MG63 (cell line): ENCODE data around the gene DTX1. TPM values are rescaled to one million over a fixed set of nuclear protein-coding genes. Genes with fewer than 3 reads are reported as not detected.
"Not testable (repeated sequence)": the region's sequence is repeated elsewhere in the genome, so short reads cannot be mapped to it uniquely, and the experiment has no call there.

Experiments used
- DNase-seq: peaks from one replicate; pipeline ENCODE4 v3.0.0-alpha.2; 2020
- H3K27me3 ChIP-seq: fragments of 250-450 bp; sonication (Bioruptor Pico); 2 replicates; pipeline ENCODE4 v1.5.1; 2020; ENCODE audit warnings: mild to moderate bottlenecking, moderate library complexity
- H3K36me3 ChIP-seq: fragments of 250-450 bp; sonication (Bioruptor Pico); 2 replicates; pipeline ENCODE4 v1.5.1; 2020; ENCODE audit warnings: mild to moderate bottlenecking, moderate library complexity
- H3K4me3 ChIP-seq: fragments of 250-450 bp; sonication (Bioruptor Pico); 2 replicates; pipeline ENCODE4 v1.5.1; 2020; ENCODE audit warnings: mild to moderate bottlenecking, moderate library complexity
- H3K9me3 ChIP-seq: fragments of 250-450 bp; sonication (Bioruptor Pico); 2 replicates; pipeline ENCODE4 v1.5.1; 2020; ENCODE audit warnings: mild to moderate bottlenecking, moderate library complexity
- total RNA-seq: library from RNA; depleted of rRNA; stranded (reverse); fragments of >200 nt; shearing (Covaris generic); gene quantifications from 2 replicates; pipeline ENCODE4 v1.2.3, GENCODE V29; 2014; ENCODE audit warnings: low replicate concordance

The DTX1 gene
- total RNA-seq, 1 experiment from 2014 or later = not detected

DNA sequence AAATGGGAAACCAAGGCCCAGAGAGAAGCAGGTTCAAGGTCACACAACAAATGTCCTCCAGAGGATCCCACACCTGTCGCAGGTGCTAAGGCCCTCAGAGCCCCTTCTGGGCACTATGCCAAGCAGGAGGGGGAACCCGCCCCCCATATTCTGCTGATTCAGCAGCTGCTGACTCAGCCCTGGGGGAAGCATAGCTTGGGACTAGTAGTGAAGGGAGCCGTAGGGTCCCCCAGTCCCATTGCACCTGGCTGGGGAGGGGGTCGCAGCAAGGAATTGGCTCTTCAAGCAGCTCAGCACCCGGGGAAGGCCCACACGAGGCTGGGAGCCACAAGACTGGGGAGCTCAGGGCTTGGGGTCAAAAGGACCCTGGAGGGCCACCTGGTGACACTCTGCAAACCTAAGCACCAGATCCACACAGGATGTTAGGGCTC is 78.0 kb downstream of the DTX1 start:
- Histone ChIP-seq H3K36me3 (no peaks in the 10 kb centered on the region), H3K4me3 (no peak overlapping the region), H3K27me3 (no peaks in the 10 kb centered on the region), H3K9me3 (no peaks in the 10 kb centered on the region)
- no peak for DNase-seq

DNA sequence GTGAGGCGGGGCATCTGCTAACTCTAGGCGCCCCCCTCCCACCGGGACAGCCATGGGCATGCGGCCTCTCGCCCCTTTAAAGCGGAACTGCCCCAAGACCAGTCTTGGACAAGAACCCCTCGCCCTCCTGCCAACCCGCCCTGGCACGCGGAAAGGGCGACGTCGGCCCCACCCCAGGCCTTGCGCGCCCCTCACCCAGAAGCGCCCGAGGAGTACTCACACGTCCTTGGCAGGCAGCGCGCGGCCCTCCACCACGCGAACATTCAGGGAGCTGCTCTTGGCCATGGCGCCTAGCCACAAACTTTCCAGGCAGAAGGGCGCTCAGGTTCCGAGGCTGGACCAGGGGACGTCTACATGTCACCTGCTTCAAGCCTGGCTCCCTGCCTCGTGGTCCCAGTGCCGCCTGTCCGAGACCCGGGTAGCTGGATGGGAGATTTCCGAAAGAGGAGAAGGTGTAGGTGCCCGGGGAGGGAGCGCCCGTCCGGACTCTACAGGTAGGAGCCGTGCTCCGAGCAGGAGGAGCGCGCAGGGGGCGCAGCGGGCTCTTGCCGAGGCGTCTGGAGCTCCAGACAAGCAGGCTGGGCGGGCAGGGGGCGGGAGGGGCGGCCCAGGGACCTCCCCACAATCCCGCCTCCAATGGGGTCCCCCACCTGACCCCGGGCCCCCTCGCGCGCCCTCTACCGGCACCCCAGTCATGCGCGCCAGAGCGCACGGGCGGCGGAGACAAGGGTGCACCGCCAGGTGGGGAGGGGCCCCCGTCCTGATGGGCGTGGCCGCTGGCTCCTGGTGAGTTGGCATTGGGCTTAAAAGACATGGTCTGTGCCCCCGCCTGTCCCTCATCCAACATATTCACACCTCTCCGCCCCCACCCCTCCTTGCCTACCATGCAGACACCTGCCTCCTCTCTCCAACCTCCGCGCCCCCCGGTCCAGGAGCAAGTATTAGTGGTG is 78.9 kb downstream of the DTX1 start, which contains the start of gene RASAL1:
TSS of gene RASAL1 (minus strand) at position 584 of the 950 bp plus-strand sequence. CDS start at position 285, 299 bp downstream.
- H3K4me3 ChIP-seq = no peak within 1 kb of the TSS
- H3K9me3 ChIP-seq = no peaks in the 10 kb centered on the region
- H3K27me3 ChIP-seq = no peaks in the 10 kb centered on the region
- no peaks in the 10 kb centered on the region for H3K36me3 ChIP-seq
- no peak for DNase-seq

DNA sequence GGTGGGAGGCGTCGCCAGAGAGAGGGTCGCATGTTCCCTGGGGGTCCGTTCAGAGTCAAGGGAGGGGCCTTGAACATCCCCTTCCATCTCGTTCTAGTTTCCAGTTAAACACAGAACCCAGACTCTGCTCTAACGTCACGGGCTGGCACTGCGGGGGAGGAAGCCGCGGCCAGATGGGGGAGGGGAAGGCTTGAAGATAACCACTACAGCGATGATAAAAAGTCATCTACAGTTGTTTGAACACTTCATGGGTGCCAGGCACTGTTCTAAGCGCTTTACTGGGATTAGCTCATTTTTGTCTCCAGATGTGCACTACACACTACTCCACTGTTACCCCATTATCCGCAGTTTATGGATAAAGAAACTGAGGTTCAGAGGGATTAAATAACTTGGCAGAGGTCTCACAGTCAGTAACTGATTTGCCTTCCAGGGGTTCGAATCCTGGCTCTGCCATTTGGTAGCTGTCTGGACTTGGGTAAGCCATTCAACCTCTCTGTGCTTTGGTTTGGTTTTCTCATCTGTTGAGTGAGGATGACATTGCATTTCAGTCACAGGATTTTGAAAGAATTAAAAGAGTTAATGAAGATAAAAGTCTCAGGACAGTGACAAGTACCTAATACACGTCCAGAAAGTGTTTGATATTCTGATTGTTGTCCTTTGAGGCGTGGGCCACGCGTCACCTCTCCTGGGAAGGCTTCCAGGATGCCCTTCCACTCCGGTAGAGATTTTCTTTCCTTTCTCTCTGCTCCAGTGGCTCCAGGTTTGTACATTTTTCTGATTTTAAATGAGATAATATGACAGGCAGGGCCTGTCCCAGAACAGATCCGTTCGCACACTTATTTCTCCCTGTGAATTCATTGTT is 79.8 kb downstream of the DTX1 start:
- Histone ChIP-seq H3K9me3 (no peaks in the 10 kb centered on the region), H3K36me3 (no peaks in the 10 kb centered on the region), H3K27me3 (no peaks in the 10 kb centered on the region), H3K4me3 (no peak overlapping the region)
- no peak for DNase-seq

DNA sequence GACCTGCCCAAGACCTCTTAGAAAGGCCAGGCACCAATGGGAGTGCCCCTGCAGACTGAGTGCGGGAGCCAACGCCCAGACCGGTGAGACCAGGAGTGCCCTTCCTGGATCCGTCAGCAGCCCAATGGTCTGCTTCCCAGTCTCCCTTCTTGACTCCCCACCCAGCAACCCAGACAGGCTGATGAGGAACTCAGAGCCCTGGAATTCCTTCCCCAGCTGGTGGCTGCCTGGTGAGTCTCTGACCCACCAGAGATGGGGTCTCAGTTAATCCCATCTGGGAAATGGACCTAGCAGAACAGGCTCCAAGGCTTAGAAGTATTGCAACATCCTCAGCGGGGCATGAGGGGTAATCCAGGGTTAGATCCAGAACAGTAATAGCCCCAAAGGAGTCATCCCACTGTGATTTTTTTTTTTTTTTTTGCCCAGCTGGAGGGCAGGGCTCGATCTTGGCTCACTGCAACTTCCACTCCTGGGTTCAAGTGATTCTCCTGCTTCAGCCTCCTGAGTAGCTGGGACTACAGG is 80.5 kb downstream of the DTX1 start:
- no peaks in the 10 kb centered on the region for H3K36me3 ChIP-seq
- no peak overlapping the region for H3K4me3 ChIP-seq
- H3K27me3 ChIP-seq = no peaks in the 10 kb centered on the region
- H3K9me3 ChIP-seq = no peaks in the 10 kb centered on the region
- no peak for DNase-seq

DNA sequence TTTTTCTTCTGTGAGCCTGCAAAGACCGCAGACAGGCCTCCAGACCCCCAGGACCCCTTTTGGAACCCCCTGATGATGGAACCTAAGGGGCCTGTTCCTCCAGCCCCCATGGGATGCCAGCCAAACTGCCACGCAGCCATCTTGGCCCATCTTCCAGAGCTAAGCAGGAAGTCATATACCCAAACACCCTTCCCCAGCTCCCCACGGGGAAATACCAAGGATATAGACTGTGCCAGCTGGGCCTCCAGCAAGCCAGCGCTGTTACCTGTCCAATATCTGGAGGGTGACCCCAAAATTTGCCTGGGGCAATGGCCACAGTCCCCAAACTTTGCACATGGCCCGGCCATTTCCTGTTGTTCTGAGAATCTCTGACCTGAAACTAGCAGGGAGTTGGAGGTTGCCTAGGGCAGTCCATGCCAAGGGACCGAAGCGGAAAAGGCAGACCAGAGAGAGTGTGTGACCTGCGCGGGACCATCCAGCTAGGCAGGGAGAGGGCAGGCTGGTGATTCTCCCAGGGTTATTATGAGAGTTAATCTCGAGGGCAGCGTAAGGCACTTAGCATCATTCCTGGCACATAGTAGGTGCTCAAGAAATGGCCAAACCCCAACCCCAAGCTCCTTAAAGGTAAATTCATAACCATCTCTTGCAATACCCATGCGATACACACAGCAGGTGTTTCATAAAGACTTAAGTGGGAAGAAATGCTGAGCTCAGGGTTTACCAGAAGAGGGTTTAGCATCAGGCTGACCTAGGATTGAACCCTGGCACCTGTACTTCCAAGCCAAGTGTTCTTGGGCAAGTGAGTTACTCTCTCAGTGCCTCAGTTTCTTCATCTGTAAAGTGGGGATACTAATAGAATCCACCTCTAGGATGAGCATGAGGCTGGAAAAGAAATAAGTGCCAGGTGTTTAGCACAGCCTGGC is 81.6 kb downstream of the DTX1 start:
- no peaks in the 10 kb centered on the region for H3K9me3 ChIP-seq
- DNase-seq = no peak
- no peaks in the 10 kb centered on the region for H3K27me3 ChIP-seq
- no peak overlapping the region for H3K4me3 ChIP-seq
- H3K36me3 ChIP-seq = no peaks in the 10 kb centered on the region

DNA sequence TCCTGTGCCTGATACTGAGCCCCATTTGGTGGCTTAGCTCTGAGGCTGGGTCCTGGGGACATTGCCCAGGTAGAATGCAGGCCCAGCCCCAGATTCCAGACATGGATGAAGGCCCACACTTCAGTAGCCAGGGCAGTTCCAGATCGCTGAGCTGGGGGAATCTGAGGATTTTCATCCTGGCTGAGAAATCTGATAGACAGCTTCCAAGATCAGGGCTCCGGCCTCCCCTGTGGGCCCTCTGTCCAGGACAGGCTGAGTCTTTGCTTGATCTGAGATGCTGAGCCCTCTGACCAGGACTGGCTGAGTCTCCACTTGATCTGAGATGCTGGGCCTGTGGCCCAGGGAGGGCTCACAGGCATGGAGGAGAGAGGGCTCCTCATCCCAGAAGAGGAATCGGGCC is 82.3 kb downstream of the DTX1 start:
- no peaks in the 10 kb centered on the region for H3K9me3 ChIP-seq
- no peaks in the 10 kb centered on the region for H3K36me3 ChIP-seq
- no peak for DNase-seq
- H3K4me3 ChIP-seq = no peak overlapping the region
- no peaks in the 10 kb centered on the region for H3K27me3 ChIP-seq

DNA sequence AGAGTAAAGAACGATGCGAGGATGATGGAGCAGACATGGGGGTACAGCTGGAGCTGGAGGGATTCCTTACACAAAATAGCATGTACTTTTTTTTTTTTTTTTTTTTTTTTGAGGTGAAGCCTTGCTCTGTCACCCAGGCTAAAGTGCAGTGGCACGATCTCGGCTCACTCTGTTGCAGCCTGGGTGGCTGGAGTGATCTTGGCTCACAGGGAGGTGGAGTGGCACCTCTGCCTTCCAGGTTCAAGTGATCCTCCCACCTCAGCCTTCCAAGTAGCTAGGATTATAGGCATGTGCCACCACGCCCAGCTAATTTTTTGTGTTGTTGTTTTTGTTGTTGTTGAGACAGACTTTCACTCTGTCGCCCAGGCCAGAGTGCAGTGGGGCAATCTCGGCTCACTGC is 84.2 kb downstream of the DTX1 start:
- DNase-seq = no peak
- no peak overlapping the region for H3K4me3 ChIP-seq
- H3K27me3 ChIP-seq = no peaks in the 10 kb centered on the region
- no peaks in the 10 kb centered on the region for H3K36me3 ChIP-seq
- H3K9me3 ChIP-seq = no peaks in the 10 kb centered on the region

DNA sequence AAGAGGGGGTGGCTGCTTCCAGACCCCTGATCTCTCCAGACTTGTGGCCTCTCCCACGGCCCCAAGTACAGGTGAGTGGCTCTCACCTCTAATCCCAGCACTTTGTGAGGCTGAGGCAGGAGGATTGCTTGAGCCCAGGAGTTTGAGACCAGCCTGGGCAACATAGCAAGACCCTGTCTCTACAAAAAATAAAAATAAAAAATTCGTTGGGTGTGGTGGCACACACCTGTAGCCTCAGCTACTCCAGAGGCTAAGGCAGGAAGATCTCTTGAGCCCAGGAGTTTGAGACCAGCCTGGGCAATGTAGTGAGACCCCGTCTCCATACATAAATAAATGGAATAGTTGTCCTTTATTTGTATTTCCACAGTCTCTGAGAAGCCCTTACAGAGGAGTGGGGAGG is 85.2 kb downstream of the DTX1 start:
- not testable (repeated sequence) for H3K4me3 ChIP-seq, H3K9me3 ChIP-seq, DNase-seq, H3K36me3 ChIP-seq, H3K27me3 ChIP-seq

DNA sequence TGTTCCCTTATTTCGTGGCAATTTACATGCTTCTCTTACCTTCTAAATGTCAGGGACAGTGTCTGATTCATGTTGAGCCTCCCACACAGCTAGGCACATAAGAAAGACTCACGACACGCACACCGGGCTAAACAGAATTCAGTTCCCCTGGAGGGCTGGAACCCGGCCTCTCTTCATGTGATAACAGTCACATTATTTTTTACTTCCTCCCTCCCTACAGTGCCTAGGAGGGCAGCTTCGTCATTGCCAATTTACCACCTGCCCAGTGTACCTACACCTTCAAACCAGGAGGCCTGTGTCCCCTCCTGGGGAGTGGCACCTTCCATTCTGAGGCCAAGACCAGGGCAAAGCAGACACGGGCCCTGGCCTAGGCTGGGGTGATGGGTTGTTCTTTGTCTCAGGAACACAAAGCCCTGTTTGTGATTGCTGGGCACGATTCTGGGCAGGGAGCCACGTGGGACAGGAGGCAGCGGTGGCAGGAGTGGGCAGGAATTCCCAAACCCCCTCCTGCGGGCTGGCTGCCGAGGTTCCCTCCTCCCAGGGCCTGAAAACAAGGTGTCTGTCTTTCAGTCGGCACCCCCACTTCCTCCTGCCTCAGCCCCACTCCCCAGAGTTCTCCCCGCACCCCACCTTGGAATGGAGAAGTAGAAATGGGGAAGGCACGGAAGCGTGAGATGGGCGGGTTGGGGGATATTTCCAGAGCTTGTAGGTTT is 85.8 kb downstream of the DTX1 start:
- no peaks in the 10 kb centered on the region for H3K27me3 ChIP-seq
- H3K36me3 ChIP-seq = no peaks in the 10 kb centered on the region
- DNase-seq = no peak
- no peak overlapping the region for H3K4me3 ChIP-seq
- no peaks in the 10 kb centered on the region for H3K9me3 ChIP-seq

DNA sequence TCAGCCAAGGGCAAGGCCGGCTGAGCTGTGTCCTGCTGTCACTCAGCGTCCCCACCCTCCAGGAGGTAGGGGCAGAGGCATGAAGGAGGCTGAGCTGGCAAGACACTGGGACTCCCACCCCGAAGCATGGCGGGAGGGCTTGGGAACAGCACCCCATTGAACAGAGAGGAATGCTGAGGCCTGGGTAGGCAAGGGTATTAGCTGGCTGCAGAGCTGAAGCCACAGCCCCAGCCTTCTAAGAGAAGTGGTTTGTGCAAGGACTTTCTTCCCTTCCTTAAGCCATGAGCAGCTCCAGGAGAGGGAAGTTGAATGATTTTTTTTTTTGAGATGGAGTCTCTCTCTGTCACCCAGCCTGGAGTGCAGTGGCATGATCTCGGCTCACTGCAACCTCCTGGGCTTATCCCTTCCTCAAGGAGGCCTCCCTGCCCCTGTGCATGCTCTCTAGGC is 86.4 kb downstream of the DTX1 start:
- Histone ChIP-seq H3K4me3 (no peak overlapping the region), H3K9me3 (no peaks in the 10 kb centered on the region), H3K27me3 (no peaks in the 10 kb centered on the region), H3K36me3 (no peaks in the 10 kb centered on the region)
- no peak for DNase-seq

DNA sequence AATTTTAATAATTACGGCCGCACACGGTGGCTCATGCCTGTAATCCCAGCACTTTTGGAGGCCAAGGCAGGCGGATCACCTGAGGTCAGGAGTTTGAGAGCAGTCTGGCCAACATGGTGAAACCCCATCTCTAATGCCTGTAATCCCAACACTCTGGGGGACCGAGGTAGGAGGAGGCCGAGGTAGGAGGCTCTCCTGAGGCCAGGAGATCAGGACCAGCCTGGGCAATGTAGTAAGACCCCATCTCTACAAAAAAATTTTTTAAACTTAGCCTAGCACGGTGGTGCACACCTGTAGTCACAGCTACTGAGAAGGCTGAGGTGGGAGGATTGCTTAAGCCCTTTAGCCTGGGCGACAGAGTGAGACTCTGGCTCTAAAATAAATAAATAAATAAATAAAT is 87.4 kb downstream of the DTX1 start:
- H3K36me3 ChIP-seq = no peaks in the 10 kb centered on the region
- no peaks in the 10 kb centered on the region for H3K27me3 ChIP-seq
- no peak overlapping the region for H3K4me3 ChIP-seq
- H3K9me3 ChIP-seq = no peaks in the 10 kb centered on the region
- no peak for DNase-seq

DNA sequence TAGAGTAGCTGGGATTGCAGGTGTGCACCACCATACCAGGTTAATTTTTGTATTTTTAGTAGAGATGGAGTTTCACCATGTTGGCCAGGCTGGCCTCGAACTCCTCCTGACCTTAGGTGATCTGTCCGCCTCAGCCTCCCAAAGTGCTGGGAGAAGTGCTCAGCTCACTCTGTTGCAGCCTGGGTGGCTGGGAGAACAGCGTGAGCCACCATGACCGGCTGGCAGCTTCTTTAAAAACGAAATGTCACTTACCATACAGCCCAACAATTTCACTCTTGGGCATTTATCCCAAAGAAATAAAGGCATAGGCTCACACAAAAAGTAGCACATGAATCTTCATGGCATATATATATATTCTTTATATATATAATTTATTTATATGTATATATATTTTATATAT is 88.3 kb downstream of the DTX1 start:
- Histone ChIP-seq H3K27me3 (no peaks in the 10 kb centered on the region), H3K4me3 (no peak overlapping the region), H3K36me3 (no peaks in the 10 kb centered on the region), H3K9me3 (no peaks in the 10 kb centered on the region)
- no peak for DNase-seq

DNA sequence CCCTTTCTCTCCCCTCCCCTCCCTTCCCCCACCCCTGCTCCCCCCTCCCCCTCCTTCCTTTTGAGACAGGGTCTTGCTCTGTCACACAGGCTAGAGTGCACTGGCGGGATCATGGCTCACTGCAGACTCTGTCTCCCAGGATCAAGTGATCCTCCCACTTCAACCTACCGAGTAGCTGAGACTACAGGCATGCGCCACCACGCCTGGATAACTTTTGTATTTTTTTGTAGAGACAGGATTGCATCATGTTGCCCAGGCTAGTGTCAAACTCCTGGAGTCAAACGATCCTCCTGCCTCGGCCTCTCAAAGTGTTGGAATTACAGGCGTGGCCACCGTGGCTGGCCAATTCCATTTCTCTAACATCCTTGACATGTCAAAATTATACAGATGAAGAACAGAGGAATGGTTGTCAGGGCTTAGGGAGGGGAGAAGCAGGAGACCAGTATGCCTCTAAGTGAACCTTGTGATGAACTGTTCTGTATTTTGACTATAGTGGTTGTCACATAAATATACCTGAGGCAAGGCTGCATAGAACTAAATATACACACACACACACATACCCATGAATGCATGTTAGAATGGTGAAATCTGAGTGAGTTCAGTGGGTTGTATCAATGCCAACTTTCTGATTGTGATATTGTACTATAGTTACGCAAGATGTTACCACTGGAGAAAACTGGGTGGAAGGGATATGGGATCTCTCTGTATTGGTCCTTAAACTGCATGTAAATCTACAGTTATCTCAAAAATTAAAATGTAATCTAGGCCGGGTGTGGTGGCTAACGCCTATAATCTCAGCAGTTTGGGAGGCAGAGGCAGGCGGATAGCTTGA is 89.4 kb downstream of the DTX1 start:
- H3K27me3 ChIP-seq = no peaks in the 10 kb centered on the region
- no peak for DNase-seq
- H3K9me3 ChIP-seq = no peaks in the 10 kb centered on the region
- H3K36me3 ChIP-seq = no peaks in the 10 kb centered on the region
- no peak overlapping the region for H3K4me3 ChIP-seq

DNA sequence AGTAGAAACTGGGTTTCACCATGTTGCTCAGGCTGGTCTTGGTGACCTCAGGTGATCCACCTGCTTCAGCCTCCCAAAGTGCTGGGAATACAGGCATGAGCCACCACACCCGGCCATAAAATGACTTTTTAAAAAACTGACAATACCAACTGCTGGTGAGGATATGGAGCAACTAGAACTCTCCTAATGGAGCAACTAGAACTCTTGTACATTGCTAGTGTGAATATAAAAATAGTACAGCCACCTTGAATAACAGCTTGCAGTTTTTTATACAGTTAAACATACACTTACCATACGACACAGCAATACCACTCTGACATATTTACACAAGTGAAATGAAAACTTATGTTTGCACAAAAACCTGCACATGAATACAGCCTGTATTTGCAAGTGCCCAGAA is 90.5 kb downstream of the DTX1 start:
- no peak for DNase-seq
- no peak overlapping the region for H3K4me3 ChIP-seq
- H3K27me3 ChIP-seq = no peaks in the 10 kb centered on the region
- H3K9me3 ChIP-seq = no peaks in the 10 kb centered on the region
- no peaks in the 10 kb centered on the region for H3K36me3 ChIP-seq
